MCF 10A (cell line): ENCODE data around the gene PLA2G6. TPM values are rescaled to one million over a fixed set of nuclear protein-coding genes. Genes with fewer than 3 reads are reported as not detected.
"Not testable (repeated sequence)": the region's sequence is repeated elsewhere in the genome, so short reads cannot be mapped to it uniquely, and the experiment has no call there.

ENCODE experiments used
- BruUV-seq: library from RNA; stranded (reverse); fragments of 400-500 nt; replicated peaks from 2 replicates; lab custom pipeline; 2021; lab: Mats Ljungman, UMichigan
- CTCF ChIA-PET: fragments of 300-600 bp; sonication (Branson Sonifier 250); formaldehyde crosslinking; extraction: SDS; loops from one replicate; lab custom pipeline; 2021; ENCODE audit warnings: antibody characterized with exemption, inconsistent platforms; lab: Yijun Ruan, JAX
- POLR2A ChIA-PET: fragments of 300-600, 350-650 bp; sonication (Branson Sonifier 250); formaldehyde crosslinking; extraction: SDS; loops from one replicate; lab custom pipeline; 2020; ENCODE audit warnings: antibody characterized with exemption, inconsistent platforms; lab: Yijun Ruan, JAX
- DNase-seq: peaks from one replicate; pipeline ENCODE4 v3.0.0-alpha.2; 2018; ENCODE audit not compliant: unreplicated experiment
- H3K27ac Mint-ChIP-seq: one replicate; pipeline ENCODE4 v1.8.0; 2022; ENCODE audit warnings: mild to moderate bottlenecking, low read depth, mixed read lengths; ENCODE audit not compliant: unreplicated experiment
- H3K27me3 Mint-ChIP-seq: one replicate; pipeline ENCODE4 v1.8.0; 2022; ENCODE audit warnings: mixed read lengths; ENCODE audit not compliant: insufficient read depth, unreplicated experiment
- H3K36me3 Mint-ChIP-seq: one replicate; pipeline ENCODE4 v1.8.0; 2022; ENCODE audit warnings: mild to moderate bottlenecking, moderate library complexity, mixed read lengths; ENCODE audit not compliant: insufficient read depth, unreplicated experiment
- H3K4me1 Mint-ChIP-seq: one replicate; pipeline ENCODE4 v1.8.0; 2022; ENCODE audit warnings: mixed read lengths; ENCODE audit not compliant: insufficient read depth, unreplicated experiment
- H3K4me3 Mint-ChIP-seq: one replicate; pipeline ENCODE4 v1.8.0; 2022; ENCODE audit warnings: mild to moderate bottlenecking, moderate library complexity, mixed read lengths; ENCODE audit not compliant: unreplicated experiment
- H3K9me3 Mint-ChIP-seq: one replicate; pipeline ENCODE4 v1.8.0; 2022; ENCODE audit warnings: mixed read lengths; ENCODE audit not compliant: unreplicated experiment
- intact Hi-C: fragments of 100-400 bp; cut with micrococcal nuclease; formaldehyde crosslinking; loops from 2 replicates; pipeline ENCODE4 v1.14.1; 2022
- total RNA-seq: library from RNA; stranded (reverse); gene quantifications from 2 replicates; pipeline ENCODE4 v1.2.3, GENCODE V29; 2022
- TF ChIP-seq, protein P1 (sequence below): fragments of 200-600 bp; IDR thresholded peaks from one replicate; pipeline ENCODE4 v1.8.0; 2022; ENCODE audit warnings: antibody characterized with exemption, mild to moderate bottlenecking; ENCODE audit not compliant: unreplicated experiment

PLA2G6 gene
- total RNA-seq, 1 experiment from 2014 or later, result 37.5 TPM

- H3K27ac Mint-ChIP-seq, result peak overlapping the region; percentile 7
- BruUV-seq, result no TSS peak
- CTCF ChIA-PET, result no interaction called here
Observed at GRCh38 chr22:38162881-38163843, 18.5 kb downstream of the PLA2G6 start.

GRCh38 chr22:38155703-38156102 lies 25.9 kb downstream of the PLA2G6 start:
- CTCF ChIA-PET, result no interaction called here
- Mint-ChIP-seq H3K36me3 (no peaks in the 10 kb centered on the region), H3K9me3 (no peaks in the 10 kb centered on the region), H3K4me3 (no peak overlapping the region), H3K4me1 (no peaks in the 10 kb centered on the region), H3K27ac (no peak overlapping the region), H3K27me3 (no peaks in the 10 kb centered on the region)
- BruUV-seq, result no TSS peak
- no peak for DNase-seq
- intact Hi-C loops, result no loop called here
- POLR2A ChIA-PET, result interaction anchor here (0.7 kb wide), 1 partner anchor 56 kb away, joined by 3 read pairs; no protein-coding TSS in a partner anchor
- TF ChIP-seq, protein P1, sequence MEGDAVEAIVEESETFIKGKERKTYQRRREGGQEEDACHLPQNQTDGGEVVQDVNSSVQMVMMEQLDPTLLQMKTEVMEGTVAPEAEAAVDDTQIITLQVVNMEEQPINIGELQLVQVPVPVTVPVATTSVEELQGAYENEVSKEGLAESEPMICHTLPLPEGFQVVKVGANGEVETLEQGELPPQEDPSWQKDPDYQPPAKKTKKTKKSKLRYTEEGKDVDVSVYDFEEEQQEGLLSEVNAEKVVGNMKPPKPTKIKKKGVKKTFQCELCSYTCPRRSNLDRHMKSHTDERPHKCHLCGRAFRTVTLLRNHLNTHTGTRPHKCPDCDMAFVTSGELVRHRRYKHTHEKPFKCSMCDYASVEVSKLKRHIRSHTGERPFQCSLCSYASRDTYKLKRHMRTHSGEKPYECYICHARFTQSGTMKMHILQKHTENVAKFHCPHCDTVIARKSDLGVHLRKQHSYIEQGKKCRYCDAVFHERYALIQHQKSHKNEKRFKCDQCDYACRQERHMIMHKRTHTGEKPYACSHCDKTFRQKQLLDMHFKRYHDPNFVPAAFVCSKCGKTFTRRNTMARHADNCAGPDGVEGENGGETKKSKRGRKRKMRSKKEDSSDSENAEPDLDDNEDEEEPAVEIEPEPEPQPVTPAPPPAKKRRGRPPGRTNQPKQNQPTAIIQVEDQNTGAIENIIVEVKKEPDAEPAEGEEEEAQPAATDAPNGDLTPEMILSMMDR, result no peak

More at GRCh38 chr22:38162881-38163843, 18.5 kb downstream of the PLA2G6 start:
- H3K27me3 Mint-ChIP-seq, result no peaks in the 10 kb centered on the region
- POLR2A ChIA-PET, result no interaction called here
- DNase-seq, result no peak
- H3K9me3 Mint-ChIP-seq, result no peaks in the 10 kb centered on the region
- intact Hi-C loops, result no loop called here
- TF ChIP-seq, protein P1, result no peak
- peaks cover 13% of the 10 kb centered on the region for H3K36me3 Mint-ChIP-seq
- H3K4me1 Mint-ChIP-seq, result peaks cover 6% of the 10 kb centered on the region
- no peak overlapping the region for H3K4me3 Mint-ChIP-seq

DNA sequence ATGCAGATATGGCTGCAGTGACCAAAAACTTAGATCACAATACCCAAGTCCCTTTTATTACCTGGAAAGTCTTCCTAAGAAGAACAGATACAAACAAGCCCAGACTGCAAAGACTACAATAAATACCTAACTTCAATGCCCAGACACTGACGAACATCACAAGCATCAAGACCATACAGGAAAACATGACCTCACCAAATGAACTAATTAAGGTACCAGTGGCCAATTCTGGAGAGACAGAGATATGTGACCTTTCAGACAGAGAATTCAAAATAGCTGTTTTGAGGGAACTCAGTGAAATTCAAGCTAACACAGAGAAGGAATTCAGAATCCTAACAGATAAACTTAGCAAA lies 27.1 kb downstream of the PLA2G6 start:
- H3K9me3 Mint-ChIP-seq, BruUV-seq, DNase-seq, H3K4me3 Mint-ChIP-seq, intact Hi-C loops, CTCF ChIA-PET, H3K36me3 Mint-ChIP-seq, H3K27me3 Mint-ChIP-seq, H3K27ac Mint-ChIP-seq, POLR2A ChIA-PET, H3K4me1 Mint-ChIP-seq: not testable (repeated sequence)

DNA sequence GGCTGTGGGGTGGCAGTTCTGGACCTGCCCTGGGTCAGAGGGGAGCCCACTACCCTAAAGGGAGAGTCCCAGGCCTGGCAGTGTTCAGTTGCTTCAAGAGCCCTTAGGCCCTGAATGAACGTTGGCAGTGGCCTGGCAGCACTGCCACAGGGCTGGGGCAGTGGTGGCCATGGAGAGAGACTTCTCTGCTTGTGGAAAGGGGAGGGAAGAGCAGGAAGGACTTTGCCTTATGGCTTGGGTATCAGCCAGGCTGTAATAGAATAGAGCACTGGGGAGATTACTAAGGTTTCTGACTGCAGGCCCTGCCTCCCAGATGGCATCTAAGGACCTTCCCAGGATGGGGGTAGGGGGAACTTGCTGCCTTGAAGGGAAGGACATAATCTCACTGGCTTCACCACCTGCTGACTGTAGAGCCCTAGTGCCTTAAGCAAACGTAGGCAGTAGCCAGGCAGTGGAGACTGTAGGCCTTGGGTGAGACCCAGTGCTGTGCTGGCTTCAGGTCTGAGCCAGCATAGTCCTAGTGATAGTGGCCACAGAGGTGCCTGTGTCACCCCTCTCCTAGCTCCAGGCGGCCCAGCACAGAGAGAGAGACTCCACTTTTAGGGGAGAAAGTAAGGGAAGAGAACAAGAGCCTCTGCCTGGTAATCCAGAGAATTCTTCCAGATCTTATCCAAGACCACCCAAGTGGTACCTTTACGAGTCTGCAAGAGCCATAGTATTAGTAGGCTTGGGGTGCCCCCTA lies 27.6 kb downstream of the PLA2G6 start:
- POLR2A ChIA-PET, result no interaction called here
- TF ChIP-seq, protein P1, result no peak
- CTCF ChIA-PET, result no interaction called here
- intact Hi-C loops, result no loop called here
- no peak overlapping the region for H3K4me3 Mint-ChIP-seq
- no peaks in the 10 kb centered on the region for H3K9me3 Mint-ChIP-seq
- H3K4me1 Mint-ChIP-seq, result no peaks in the 10 kb centered on the region
- BruUV-seq, result no TSS peak
- no peak overlapping the region for H3K27ac Mint-ChIP-seq
- H3K36me3 Mint-ChIP-seq, result no peaks in the 10 kb centered on the region
- DNase-seq, result no peak
- H3K27me3 Mint-ChIP-seq, result no peaks in the 10 kb centered on the region
